Endodermal cell (in vitro differentiated cells): Measurements from ENCODE around the gene PPP1R12B. TPM values are rescaled to one million over a fixed set of nuclear protein-coding genes. Genes with fewer than 3 reads are reported as not detected.
"Not testable (repeated sequence)": the region's sequence is repeated elsewhere in the genome, so short reads cannot be mapped to it uniquely, and the experiment has no call there.

Experiments used
- DNase-seq: peaks from one replicate; pipeline ENCODE4 v3.0.0-alpha.2; 2017
- H3K27ac ChIP-seq: 2 replicates; pipeline ENCODE4 v1.5.1; 2013; ENCODE audit warnings: mild to moderate bottlenecking, low read depth, low read length, moderate library complexity
- H3K27me3 ChIP-seq: 2 replicates; pipeline ENCODE4 v1.6.1; 2013; ENCODE audit warnings: mild to moderate bottlenecking, low read length, moderate library complexity; ENCODE audit not compliant: insufficient read depth, control insufficient read depth, poor library complexity, severe bottlenecking
- H3K36me3 ChIP-seq: 2 replicates; pipeline ENCODE4 v1.7.0; 2013; ENCODE audit warnings: mild to moderate bottlenecking, low read length, moderate library complexity; ENCODE audit not compliant: control insufficient read depth, insufficient read depth
- H3K4me1 ChIP-seq: one replicate; pipeline ENCODE4 v1.7.0; 2013; ENCODE audit warnings: low read length; ENCODE audit not compliant: control insufficient read depth, insufficient read depth
- H3K4me3 ChIP-seq: 2 replicates; pipeline ENCODE4 v1.5.1; 2013; ENCODE audit warnings: mild to moderate bottlenecking, low read length, moderate library complexity
- H3K9ac ChIP-seq: 2 replicates; pipeline ENCODE4 v1.6.1; 2013; ENCODE audit warnings: mild to moderate bottlenecking, low read length, moderate library complexity; ENCODE audit not compliant: poor library complexity, severe bottlenecking; ENCODE audit errors: extremely low read depth
- H3K9me3 ChIP-seq: 2 replicates; pipeline ENCODE4 v1.6.1; 2013; ENCODE audit warnings: mild to moderate bottlenecking, low read length, moderate library complexity; ENCODE audit not compliant: control insufficient read depth
- H3K27ac Mint-ChIP-seq: 2 replicates; pipeline ENCODE4 v1.8.0; 2020; ENCODE audit warnings: mixed read lengths
- H3K27me3 Mint-ChIP-seq: 2 replicates; pipeline ENCODE4 v1.8.0; 2021; ENCODE audit warnings: mild to moderate bottlenecking, mixed read lengths; ENCODE audit not compliant: insufficient read depth
- H3K36me3 Mint-ChIP-seq: 2 replicates; pipeline ENCODE4 v1.8.0; 2020; ENCODE audit warnings: low read depth, mixed read lengths
- H3K4me1 Mint-ChIP-seq: 2 replicates; pipeline ENCODE4 v1.8.0; 2020; ENCODE audit warnings: mixed read lengths
- H3K4me3 Mint-ChIP-seq: 2 replicates; pipeline ENCODE4 v1.8.0; 2020; ENCODE audit warnings: mild to moderate bottlenecking, moderate library complexity, mixed read lengths
- H3K9me3 Mint-ChIP-seq: 2 replicates; pipeline ENCODE4 v1.8.0; 2020; ENCODE audit warnings: mild to moderate bottlenecking, mixed read lengths
- CTCF ChIP-seq: fragments of 200-600 bp; sonication (generic); conservative IDR thresholded peaks from 2 replicates; pipeline ENCODE4 v1.5.0; 2021; ENCODE audit warnings: antibody characterized with exemption, mild to moderate bottlenecking
- WGBS, 2 experiments: methylation state at CpG; one replicate each; pipeline versions ENCODE4 v1.1.5 to v1.1.7; 2013; ENCODE audit warnings: missing lambda C conversion rate in 2 of 2, mixed read lengths in 1 of 2; ENCODE audit not compliant: insufficient coverage in 1 of 2, insufficient read length in 1 of 2; 5-methylcytosine and 5-hydroxymethylcytosine counted together
- total RNA-seq, 2 donors: library from RNA; stranded (reverse); fragmentation: NEBNext Ultra II Directional in 1 of 2; extraction: Animal tissue kit (Norgen Biotek cat#: 25700) in 1 of 2; gene quantifications; 2 replicates in 1 of 2; 3 replicates in 1 of 2; pipeline ENCODE4 v1.2.1, GENCODE V29; 2021

PPP1R12B gene
- total RNA-seq, 2 donors from 2014 or later: 19.2 to 20.3 TPM

DNA sequence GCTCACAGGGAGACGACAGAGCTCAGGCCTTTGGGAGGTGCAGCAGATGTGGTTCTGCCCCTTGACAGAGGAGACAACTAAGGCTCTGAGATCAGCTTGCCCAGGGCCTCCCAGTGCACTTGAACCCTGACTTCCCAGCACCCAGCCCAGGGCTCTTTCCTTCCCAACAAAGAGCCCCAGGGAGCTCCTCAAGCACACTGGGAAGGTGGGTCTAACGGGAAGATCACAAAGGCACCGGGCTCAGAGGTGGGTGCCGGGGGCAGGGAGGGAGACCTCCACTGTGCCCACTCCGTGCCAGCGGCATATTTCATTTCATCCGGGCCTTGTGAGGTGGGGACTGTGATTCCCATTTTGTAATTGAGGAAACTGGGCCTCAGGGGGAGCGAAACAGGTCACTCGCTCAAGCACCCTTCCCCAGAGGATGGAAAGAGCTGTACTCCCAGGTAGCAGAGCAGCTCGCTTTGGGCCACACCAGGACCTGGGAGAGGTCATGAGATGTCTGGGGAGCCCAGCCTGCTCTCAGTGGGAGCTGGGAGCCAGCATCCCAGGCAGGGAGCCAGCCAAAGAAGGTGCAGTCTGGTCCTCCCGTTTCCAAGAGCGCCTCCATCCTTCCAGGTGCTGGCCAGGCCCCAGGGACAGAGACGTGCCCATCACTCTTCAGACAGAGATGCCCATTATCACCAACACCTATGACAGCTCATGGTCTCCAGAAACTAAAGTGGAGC lies 279.5 kb downstream of the PPP1R12B start:
- no peak overlapping the region for H3K4me3 ChIP-seq
- Mint-ChIP-seq H3K36me3 (no peaks in the 10 kb centered on the region), H3K27ac (no peak overlapping the region), H3K4me3 (no peak overlapping the region), H3K27me3 (no peaks in the 10 kb centered on the region), H3K9me3 (no peaks in the 10 kb centered on the region), H3K4me1 (peaks cover 22% of the 10 kb centered on the region)
- no peak overlapping the region for H3K9ac ChIP-seq
- no peaks in the 10 kb centered on the region for H3K4me1 ChIP-seq
- H3K9me3 ChIP-seq: no peaks in the 10 kb centered on the region
- H3K27ac ChIP-seq: no peak overlapping the region
- 93 to 97% methylated on average over 3 to 13 of the region's 13 CpGs for WGBS, 2 experiments
- no peak for DNase-seq
- H3K27me3 ChIP-seq: no peaks in the 10 kb centered on the region
- no peak for TF ChIP-seq CTCF
- H3K36me3 ChIP-seq: no peaks in the 10 kb centered on the region

DNA sequence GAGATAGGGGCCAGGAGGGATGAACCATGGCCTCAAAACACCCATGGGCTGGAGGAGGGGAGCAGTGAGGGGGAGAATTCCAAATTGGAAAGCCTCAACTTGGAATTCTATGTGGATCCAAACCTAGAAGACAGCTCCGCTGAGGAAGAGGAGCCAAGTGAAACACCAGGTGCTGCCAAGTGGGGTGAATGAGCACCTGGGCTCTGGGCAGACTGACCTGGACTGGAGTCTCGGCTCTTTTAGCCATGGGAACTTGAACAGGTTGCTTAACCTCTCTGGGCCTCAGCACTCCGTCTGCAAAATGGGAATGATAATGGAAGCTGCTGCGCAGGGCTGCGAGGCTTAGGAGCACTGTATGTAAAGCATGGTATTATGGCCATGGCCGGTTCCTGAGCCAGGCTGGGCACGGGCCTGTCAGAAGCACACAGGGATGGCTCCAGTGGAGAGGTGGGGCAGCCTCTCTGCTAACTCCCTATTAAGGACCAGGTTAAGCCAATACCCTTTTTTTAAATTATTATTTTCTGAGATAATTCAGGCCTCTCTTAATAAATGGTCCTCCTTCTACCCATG lies 280.2 kb downstream of the PPP1R12B start:
- no peak overlapping the region for H3K4me3 ChIP-seq
- Mint-ChIP-seq H3K36me3 (no peaks in the 10 kb centered on the region), H3K4me3 (no peak overlapping the region), H3K27ac (no peak overlapping the region), H3K9me3 (no peaks in the 10 kb centered on the region), H3K4me1 (peaks cover 21% of the 10 kb centered on the region), H3K27me3 (no peaks in the 10 kb centered on the region)
- 91 to 92% methylated on average over 6 to 7 of the region's 7 CpGs for WGBS, 2 experiments
- no peak overlapping the region for H3K27ac ChIP-seq
- no peak for DNase-seq
- H3K27me3 ChIP-seq: no peaks in the 10 kb centered on the region
- H3K9me3 ChIP-seq: no peaks in the 10 kb centered on the region
- no peaks in the 10 kb centered on the region for H3K4me1 ChIP-seq
- TF ChIP-seq CTCF: no peak
- no peaks in the 10 kb centered on the region for H3K36me3 ChIP-seq
- H3K9ac ChIP-seq: no peak overlapping the region

GRCh38 chr1:202629257-202629811 lies 280.8 kb downstream of the PPP1R12B start:
- not testable (repeated sequence) for DNase-seq, H3K9ac ChIP-seq, H3K27ac Mint-ChIP-seq, H3K36me3 ChIP-seq, H3K9me3 Mint-ChIP-seq, H3K9me3 ChIP-seq, H3K4me1 ChIP-seq, H3K4me3 Mint-ChIP-seq, H3K4me3 ChIP-seq, H3K27me3 ChIP-seq, H3K36me3 Mint-ChIP-seq, H3K27me3 Mint-ChIP-seq, H3K27ac ChIP-seq
- H3K4me1 Mint-ChIP-seq: peaks cover 21% of the 10 kb centered on the region
- WGBS, 2 experiments: 93% methylated on average over 2 of the region's 2 CpGs; no CpG with 5 or more reads in 1 of the 2 experiments

- DNase-seq, H3K9me3 Mint-ChIP-seq, H3K4me3 Mint-ChIP-seq, H3K9me3 ChIP-seq, H3K36me3 Mint-ChIP-seq, H3K27me3 ChIP-seq, H3K4me3 ChIP-seq, H3K9ac ChIP-seq, H3K27me3 Mint-ChIP-seq, H3K27ac ChIP-seq, H3K4me1 ChIP-seq, H3K36me3 ChIP-seq, H3K27ac Mint-ChIP-seq: not testable (repeated sequence)
- WGBS, 2 experiments: 87% methylated on average over 6 of the region's 6 CpGs; no CpG with 5 or more reads in 1 of the 2 experiments
- peaks cover 21% of the 10 kb centered on the region for H3K4me1 Mint-ChIP-seq
Measured at GRCh38 chr1:202630096-202630495, 281.6 kb downstream of the PPP1R12B start.
